Mesenchymal stem cell (in vitro differentiated cells and primary cell): ENCODE results near the gene GREB1L.

Experiments
- DNase-seq: peaks from one replicate; pipeline ENCODE4 v3.0.0-alpha.2; 2013
- H2AFZ ChIP-seq: one replicate; pipeline ENCODE4 v1.6.1; 2013; ENCODE audit warnings: low read depth, mild to moderate bottlenecking, control low read depth, inconsistent platforms, low read length, moderate library complexity
- H2AK5ac ChIP-seq: 2 replicates; pipeline ENCODE4 v1.6.1; 2013; ENCODE audit warnings: low read length, moderate library complexity, mild to moderate bottlenecking, inconsistent platforms; ENCODE audit not compliant: severe bottlenecking
- H2BK120ac ChIP-seq: one replicate; pipeline ENCODE4 v1.6.1; 2013; ENCODE audit warnings: low read depth, mild to moderate bottlenecking, inconsistent platforms, low read length, moderate library complexity
- H2BK12ac ChIP-seq, 2 experiments: one replicate each; pipeline ENCODE4 v1.6.1; 2013; ENCODE audit warnings: inconsistent platforms in 2 of 2, low read length in 2 of 2, mild to moderate bottlenecking in 2 of 2, moderate library complexity in 2 of 2, control low read depth in 1 of 2
- H2BK15ac ChIP-seq: one replicate; pipeline ENCODE4 v1.6.1; 2013; ENCODE audit warnings: mild to moderate bottlenecking, low read depth, inconsistent platforms; ENCODE audit not compliant: poor library complexity, severe bottlenecking
- H2BK5ac ChIP-seq: 2 replicates; pipeline ENCODE4 v1.6.1; 2013; ENCODE audit warnings: low read depth, mild to moderate bottlenecking, low read length, control low read depth, inconsistent platforms; ENCODE audit not compliant: poor library complexity, severe bottlenecking
- H3K14ac ChIP-seq, 2 experiments: one replicate each; pipeline ENCODE4 v1.6.1; 2013; ENCODE audit warnings: inconsistent platforms in 2 of 2, low read length in 2 of 2, control low read depth in 1 of 2, mild to moderate bottlenecking in 1 of 2, moderate library complexity in 1 of 2
- H3K18ac ChIP-seq, 2 experiments: one replicate each; pipeline ENCODE4 v1.6.1; 2013; ENCODE audit warnings: inconsistent platforms in 2 of 2, low read length in 2 of 2, control low read depth in 1 of 2, low read depth in 1 of 2, mild to moderate bottlenecking in 1 of 2
- H3K23ac ChIP-seq, 2 experiments: one replicate each; pipeline ENCODE4 v1.6.1; 2013; ENCODE audit warnings: inconsistent platforms in 2 of 2, low read length in 2 of 2, mild to moderate bottlenecking in 2 of 2, moderate library complexity in 2 of 2, control low read depth in 1 of 2
- H3K27ac ChIP-seq: 2 replicates; pipeline ENCODE4 v1.5.1; 2013; ENCODE audit warnings: mild to moderate bottlenecking, moderate library complexity, low read length, control low read depth, inconsistent platforms; ENCODE audit not compliant: poor library complexity, severe bottlenecking
- H3K27me3 ChIP-seq, 2 experiments: 2 replicates each; pipeline versions ENCODE4 v1.6.1 to v1.7.0; 2013; ENCODE audit warnings: low read length in 2 of 2, mild to moderate bottlenecking in 2 of 2, moderate library complexity in 2 of 2, control low read depth in 1 of 2, inconsistent platforms in 1 of 2; ENCODE audit not compliant: control insufficient read depth in 1 of 2, insufficient read depth in 1 of 2
- H3K36me3 ChIP-seq, 2 experiments: 2 replicates each; pipeline versions ENCODE4 v1.6.1 to v1.7.0; 2013; ENCODE audit warnings: low read length in 2 of 2, control low read depth in 1 of 2, inconsistent platforms in 1 of 2, low read depth in 1 of 2, mild to moderate bottlenecking in 1 of 2; ENCODE audit not compliant: insufficient read depth in 2 of 2, control insufficient read depth in 1 of 2
- H3K4ac ChIP-seq, 2 experiments: one replicate each; pipeline ENCODE4 v1.6.1; 2013; ENCODE audit warnings: inconsistent platforms in 2 of 2, low read length in 2 of 2, mild to moderate bottlenecking in 2 of 2, moderate library complexity in 2 of 2, control low read depth in 1 of 2, low read depth in 1 of 2
- H3K4me1 ChIP-seq: 2 replicates; pipeline ENCODE4 v1.6.1; 2013; ENCODE audit warnings: low read depth, low read length, control low read depth; ENCODE audit not compliant: control insufficient read depth, insufficient read depth
- H3K4me2 ChIP-seq: 2 replicates; pipeline ENCODE4 v1.6.1; 2013; ENCODE audit warnings: low read length, mild to moderate bottlenecking, inconsistent platforms; ENCODE audit not compliant: poor library complexity, severe bottlenecking
- H3K4me3 ChIP-seq, 2 experiments: 2 replicates each; pipeline versions ENCODE4 v1.5.1 to v1.7.0; 2013; ENCODE audit warnings: low read length in 2 of 2, mild to moderate bottlenecking in 2 of 2, control low read depth in 1 of 2, low read depth in 1 of 2; ENCODE audit not compliant: insufficient read depth in 1 of 2
- H3K79me1 ChIP-seq: replicated peaks from 2 replicates; pipeline ENCODE4 v1.6.1; 2013; ENCODE audit warnings: mild to moderate bottlenecking, control low read depth, low read length, inconsistent platforms; ENCODE audit not compliant: poor library complexity, severe bottlenecking
- H3K9ac ChIP-seq: 2 replicates; pipeline ENCODE4 v1.7.0; 2013; ENCODE audit warnings: mild to moderate bottlenecking, low read length, moderate library complexity
- H3K9me3 ChIP-seq: 2 replicates; pipeline ENCODE4 v1.7.0; 2013; ENCODE audit warnings: mild to moderate bottlenecking, low read length; ENCODE audit not compliant: control insufficient read depth
- H4K8ac ChIP-seq: one replicate; pipeline ENCODE4 v1.6.1; 2013; ENCODE audit warnings: inconsistent platforms, mild to moderate bottlenecking, low read length, moderate library complexity
- H4K91ac ChIP-seq: one replicate; pipeline ENCODE4 v1.6.1; 2013; ENCODE audit warnings: mild to moderate bottlenecking, low read length, inconsistent platforms
- WGBS: methylation state at CpG from one replicate; pipeline ENCODE4 v1.1.7; 2013; ENCODE audit warnings: mixed read lengths; 5-methylcytosine and 5-hydroxymethylcytosine counted together

The GREB1L gene

DNA sequence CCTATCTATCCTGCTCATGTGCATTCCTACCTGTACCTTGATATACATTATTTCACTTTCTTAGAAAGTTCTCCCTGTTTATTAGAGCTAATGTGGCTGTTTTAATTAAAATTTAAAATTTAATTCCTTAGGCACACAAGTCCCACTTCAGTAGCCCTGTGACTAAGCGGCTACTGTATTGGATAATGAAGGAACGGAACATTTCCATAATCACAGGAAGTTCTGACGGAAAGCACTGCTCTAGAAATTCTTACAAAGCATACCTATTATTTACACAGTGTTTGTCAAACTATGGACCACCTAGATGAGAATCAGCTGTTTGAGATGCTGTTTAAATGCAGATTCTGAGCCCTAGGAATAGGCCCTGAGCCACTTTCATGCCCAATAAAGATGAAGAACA, 13.2 kb downstream of the GREB1L start:
- H3K4me1 ChIP-seq, result peaks cover 4% of the 10 kb centered on the region
- no peak overlapping the region for H2AK5ac ChIP-seq
- no peak overlapping the region for H3K27ac ChIP-seq
- H2BK120ac ChIP-seq, result no peak overlapping the region
- 100% methylated on average over 3 of the region's 3 CpGs for WGBS
- no peaks in the 10 kb centered on the region for H3K9me3 ChIP-seq
- H3K23ac ChIP-seq, result no peak overlapping the region
- H3K9ac ChIP-seq, result no peak overlapping the region
- H2AFZ ChIP-seq, result no peak overlapping the region
- DNase-seq, result no peak
- no peak overlapping the region for H2BK5ac ChIP-seq
- H3K79me1 ChIP-seq, result no peaks in the 10 kb centered on the region
- no peaks in the 10 kb centered on the region for H3K36me3 ChIP-seq
- H4K91ac ChIP-seq, result no peak overlapping the region
- H2BK12ac ChIP-seq, result no peak overlapping the region
- no peak overlapping the region for H3K4ac ChIP-seq
- H3K18ac ChIP-seq, result no peak overlapping the region
- H3K4me2 ChIP-seq, result no peak overlapping the region
- H3K14ac ChIP-seq, result no peak overlapping the region
- no peak overlapping the region for H4K8ac ChIP-seq
- no peak overlapping the region for H3K4me3 ChIP-seq
- H2BK15ac ChIP-seq, result no peak overlapping the region
- peaks cover 0 to 2% of the 10 kb centered on the region in 2 experiments for H3K27me3 ChIP-seq

DNA sequence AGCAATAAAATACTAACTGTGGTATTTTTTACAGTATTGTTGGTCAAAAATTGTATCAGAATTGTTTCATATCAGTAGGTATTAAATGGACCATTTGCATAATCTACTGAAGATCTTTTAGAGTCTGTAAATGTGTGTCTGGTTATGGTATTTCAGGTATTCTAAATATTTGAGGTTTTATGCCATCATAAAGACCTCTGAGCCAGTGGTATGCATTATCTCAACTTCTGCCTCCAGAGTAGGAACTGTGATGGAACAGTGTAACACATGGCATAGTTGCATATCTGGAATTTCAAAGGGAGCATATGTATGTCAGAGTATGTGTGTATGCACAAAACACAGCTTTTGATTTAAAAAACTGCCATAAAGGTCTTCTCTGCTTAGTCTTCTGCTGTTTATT, 15.4 kb downstream of the GREB1L start:
- Histone ChIP-seq H3K23ac (no peak overlapping the region), H2BK120ac (no peak overlapping the region), H3K4ac (no peak overlapping the region), H3K9me3 (no peaks in the 10 kb centered on the region), H3K18ac (no peak overlapping the region), H3K14ac (no peak overlapping the region), H3K27me3 (no peaks in the 10 kb centered on the region), H4K91ac (no peak overlapping the region), H2BK5ac (no peak overlapping the region), H3K4me3 (no peak overlapping the region), H3K36me3 (no peaks in the 10 kb centered on the region), H2AFZ (no peak overlapping the region), H3K4me1 (peaks cover 4% of the 10 kb centered on the region), H2BK12ac (no peak overlapping the region), H4K8ac (no peak overlapping the region), H2BK15ac (no peak overlapping the region), H3K79me1 (no peaks in the 10 kb centered on the region), H3K9ac (no peak overlapping the region), H3K4me2 (no peak overlapping the region), H3K27ac (no peak overlapping the region), H2AK5ac (no peak overlapping the region)
- no peak for DNase-seq

DNA sequence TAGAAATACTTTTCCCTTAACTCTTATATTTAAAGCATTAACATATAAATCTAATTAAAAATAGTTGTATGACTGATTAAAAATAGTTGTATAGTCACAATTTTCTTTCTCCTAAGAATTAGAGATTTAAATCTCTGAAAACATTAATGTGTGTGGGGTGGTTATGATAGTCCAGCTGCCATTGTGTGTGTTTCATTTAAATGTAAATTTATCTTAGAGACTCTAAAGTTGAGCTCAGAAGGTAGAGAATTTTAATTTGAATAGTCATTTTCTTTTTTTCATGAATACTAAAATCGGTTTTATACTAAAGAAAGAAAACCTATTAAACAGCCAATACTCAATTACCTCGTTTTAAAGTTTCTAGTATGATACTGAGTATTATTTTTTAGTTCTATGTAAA, 18.6 kb downstream of the GREB1L start:
- no peak overlapping the region for H2BK12ac ChIP-seq

DNA sequence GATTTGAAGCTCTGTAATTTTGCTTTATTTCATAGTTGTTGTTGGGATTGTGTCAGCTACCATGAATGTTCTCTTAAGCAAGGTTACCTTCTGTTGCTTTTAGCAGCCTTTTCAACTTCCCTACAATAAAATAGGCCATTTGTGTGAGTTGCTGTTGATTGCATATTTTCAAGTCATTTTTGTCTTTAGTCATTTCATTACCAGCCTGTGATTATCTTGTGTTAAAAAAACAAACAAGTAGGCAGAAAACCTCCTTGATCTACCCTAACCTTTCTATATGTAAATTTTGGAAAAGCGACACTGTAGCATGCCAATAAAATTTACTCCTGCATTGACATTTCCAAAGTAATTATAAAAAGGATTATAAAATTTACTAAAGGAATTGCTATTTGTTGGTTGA, 19.3 kb downstream of the GREB1L start:
- H3K9me3 ChIP-seq, result no peaks in the 10 kb centered on the region
- no peak overlapping the region for H4K8ac ChIP-seq
- H2BK120ac ChIP-seq, result no peak overlapping the region
- no peak overlapping the region for H4K91ac ChIP-seq
- peaks cover 3% of the 10 kb centered on the region for H3K79me1 ChIP-seq
- H3K9ac ChIP-seq, result no peak overlapping the region
- H3K27me3 ChIP-seq, result no peaks in the 10 kb centered on the region
- no peaks in the 10 kb centered on the region for H3K36me3 ChIP-seq
- no peak overlapping the region for H2AFZ ChIP-seq
- H3K23ac ChIP-seq, result no peak overlapping the region
- H3K27ac ChIP-seq, result no peak overlapping the region
- no peak overlapping the region for H2BK12ac ChIP-seq
- H3K14ac ChIP-seq, result no peak overlapping the region
- no peak overlapping the region for H2AK5ac ChIP-seq
- no peak overlapping the region for H3K4me2 ChIP-seq
- H3K4me1 ChIP-seq, result peaks cover 4% of the 10 kb centered on the region
- DNase-seq, result no peak
- 100% methylated on average over 1 of the region's 1 CpG for WGBS
- H2BK5ac ChIP-seq, result no peak overlapping the region
- no peak overlapping the region for H3K4ac ChIP-seq
- H3K4me3 ChIP-seq, result no peak overlapping the region
- no peak overlapping the region for H2BK15ac ChIP-seq
- H3K18ac ChIP-seq, result no peak overlapping the region

More for the DNA sequence above, 18.6 kb downstream of the GREB1L start:
- Histone ChIP-seq H4K91ac (no peak overlapping the region), H2AK5ac (no peak overlapping the region), H2BK120ac (no peak overlapping the region), H3K79me1 (peaks cover 3% of the 10 kb centered on the region), H3K27me3 (no peaks in the 10 kb centered on the region), H3K18ac (no peak overlapping the region), H2AFZ (no peak overlapping the region), H3K4me2 (no peak overlapping the region), H3K27ac (no peak overlapping the region), H3K4me3 (no peak overlapping the region), H3K4me1 (peaks cover 4% of the 10 kb centered on the region), H3K9ac (no peak overlapping the region), H2BK5ac (no peak overlapping the region), H3K4ac (no peak overlapping the region), H4K8ac (no peak overlapping the region), H3K9me3 (no peaks in the 10 kb centered on the region), H3K14ac (no peak overlapping the region), H3K23ac (no peak overlapping the region), H2BK15ac (no peak overlapping the region), H3K36me3 (no peaks in the 10 kb centered on the region)
- no CpG with 5 or more reads among the region's 2 CpGs for WGBS
- DNase-seq, result no peak
